ENCODE data around the gene CSNK2A1. TPM values are rescaled to one million over a fixed set of nuclear protein-coding genes. Genes with fewer than 3 reads are reported as not detected.

Gene CSNK2A1
- total RNA-seq, 1 donor from 2014 or later = 129 TPM

DNA sequence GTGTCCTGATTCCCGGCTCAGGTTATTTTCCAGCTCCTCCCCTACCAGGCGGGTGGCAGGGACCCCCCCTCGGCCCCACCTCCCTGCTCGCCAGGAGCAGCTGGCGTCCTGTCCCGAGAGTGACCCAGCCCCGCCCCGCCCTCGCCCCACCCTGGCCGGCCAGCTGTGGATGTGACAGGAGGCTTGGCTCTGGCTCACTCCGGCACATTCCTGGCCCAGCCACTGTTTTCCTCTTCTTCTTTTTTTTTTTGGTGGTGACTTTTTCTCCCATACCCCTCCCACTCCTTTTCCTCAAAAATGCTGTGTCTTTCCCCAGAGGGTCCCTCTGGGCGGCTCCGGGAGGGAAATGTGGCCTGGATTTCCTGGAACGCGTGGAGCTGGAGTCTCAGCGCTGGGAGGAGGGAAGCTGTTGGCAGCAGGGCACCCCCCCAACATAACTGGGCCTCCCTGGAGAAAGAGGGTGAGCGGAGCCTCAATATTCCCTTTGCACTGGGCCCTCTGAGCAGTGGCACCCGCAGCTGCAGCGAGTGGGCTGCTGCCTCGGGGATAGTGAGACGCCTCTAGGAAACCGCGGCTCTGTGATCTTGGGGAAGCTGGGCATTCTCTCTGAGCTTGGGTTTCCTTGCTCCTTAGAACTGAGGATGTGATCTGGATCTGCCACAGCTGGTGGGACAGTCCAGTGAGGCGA lies 28.3 kb upstream of the CSNK2A1 start:
- H3K9me3 Mint-ChIP-seq (ENCODE audit: unreplicated experiment) = no peaks in the 10 kb centered on the region
- H3K4me1 Mint-ChIP-seq (ENCODE audit: unreplicated experiment) = peaks cover 12% of the 10 kb centered on the region
- TF ChIP-seq, protein P1, sequence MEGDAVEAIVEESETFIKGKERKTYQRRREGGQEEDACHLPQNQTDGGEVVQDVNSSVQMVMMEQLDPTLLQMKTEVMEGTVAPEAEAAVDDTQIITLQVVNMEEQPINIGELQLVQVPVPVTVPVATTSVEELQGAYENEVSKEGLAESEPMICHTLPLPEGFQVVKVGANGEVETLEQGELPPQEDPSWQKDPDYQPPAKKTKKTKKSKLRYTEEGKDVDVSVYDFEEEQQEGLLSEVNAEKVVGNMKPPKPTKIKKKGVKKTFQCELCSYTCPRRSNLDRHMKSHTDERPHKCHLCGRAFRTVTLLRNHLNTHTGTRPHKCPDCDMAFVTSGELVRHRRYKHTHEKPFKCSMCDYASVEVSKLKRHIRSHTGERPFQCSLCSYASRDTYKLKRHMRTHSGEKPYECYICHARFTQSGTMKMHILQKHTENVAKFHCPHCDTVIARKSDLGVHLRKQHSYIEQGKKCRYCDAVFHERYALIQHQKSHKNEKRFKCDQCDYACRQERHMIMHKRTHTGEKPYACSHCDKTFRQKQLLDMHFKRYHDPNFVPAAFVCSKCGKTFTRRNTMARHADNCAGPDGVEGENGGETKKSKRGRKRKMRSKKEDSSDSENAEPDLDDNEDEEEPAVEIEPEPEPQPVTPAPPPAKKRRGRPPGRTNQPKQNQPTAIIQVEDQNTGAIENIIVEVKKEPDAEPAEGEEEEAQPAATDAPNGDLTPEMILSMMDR (IDR thresholded peaks at IDR 0.05) = no peak
- peaks cover 48% of the 10 kb centered on the region for H3K27me3 Mint-ChIP-seq (ENCODE audit: unreplicated experiment)
- H3K27ac Mint-ChIP-seq (ENCODE audit: unreplicated experiment) = peak overlapping the region; percentile 44
- peak overlapping the region; percentile 54 for H3K4me3 Mint-ChIP-seq (ENCODE audit: unreplicated experiment)
- H3K36me3 Mint-ChIP-seq (ENCODE audit: unreplicated experiment) = no peaks in the 10 kb centered on the region
- DNase-seq (ENCODE audit: extremely low spot score, unreplicated experiment) = no peak

DNA sequence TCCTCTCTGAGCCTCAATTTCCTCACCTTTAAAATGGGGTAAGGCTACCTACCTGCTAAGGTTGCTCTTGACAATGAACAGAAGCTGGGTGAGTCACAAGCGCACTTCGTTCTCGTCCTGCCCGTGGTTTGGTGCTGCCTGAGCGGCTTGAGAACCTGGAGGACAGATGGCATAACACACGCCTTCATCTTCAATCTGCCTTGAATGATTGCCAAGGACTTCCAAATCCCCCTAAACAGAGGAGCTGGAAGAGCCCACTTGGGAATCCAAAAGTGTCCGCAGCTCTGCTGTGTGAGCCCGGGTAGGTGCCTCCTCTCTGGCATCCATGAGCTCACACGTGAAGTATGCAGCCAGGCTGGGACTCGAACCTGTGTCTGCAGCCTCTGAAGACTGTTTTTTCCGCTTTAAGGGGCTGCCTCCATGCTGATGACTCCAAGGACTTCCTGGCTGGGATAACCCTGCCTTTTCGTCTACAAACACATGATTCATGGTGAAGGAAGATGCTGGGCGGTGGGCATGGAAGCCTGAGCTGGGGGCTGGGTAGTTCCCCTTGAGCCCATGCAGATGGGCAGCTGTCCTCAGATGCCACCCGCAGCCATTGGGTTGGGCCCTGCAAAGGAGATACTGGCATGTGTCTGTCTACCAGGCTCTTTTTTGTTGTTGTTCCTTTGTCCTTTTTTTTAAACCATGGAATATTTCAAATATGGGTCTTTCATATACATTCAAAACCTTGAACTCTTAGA lies 25.3 kb upstream of the CSNK2A1 start:
- H3K4me1 Mint-ChIP-seq (ENCODE audit: unreplicated experiment) = peaks cover 12% of the 10 kb centered on the region
- TF ChIP-seq, protein P1 (IDR thresholded peaks at IDR 0.05) = no peak

DNA sequence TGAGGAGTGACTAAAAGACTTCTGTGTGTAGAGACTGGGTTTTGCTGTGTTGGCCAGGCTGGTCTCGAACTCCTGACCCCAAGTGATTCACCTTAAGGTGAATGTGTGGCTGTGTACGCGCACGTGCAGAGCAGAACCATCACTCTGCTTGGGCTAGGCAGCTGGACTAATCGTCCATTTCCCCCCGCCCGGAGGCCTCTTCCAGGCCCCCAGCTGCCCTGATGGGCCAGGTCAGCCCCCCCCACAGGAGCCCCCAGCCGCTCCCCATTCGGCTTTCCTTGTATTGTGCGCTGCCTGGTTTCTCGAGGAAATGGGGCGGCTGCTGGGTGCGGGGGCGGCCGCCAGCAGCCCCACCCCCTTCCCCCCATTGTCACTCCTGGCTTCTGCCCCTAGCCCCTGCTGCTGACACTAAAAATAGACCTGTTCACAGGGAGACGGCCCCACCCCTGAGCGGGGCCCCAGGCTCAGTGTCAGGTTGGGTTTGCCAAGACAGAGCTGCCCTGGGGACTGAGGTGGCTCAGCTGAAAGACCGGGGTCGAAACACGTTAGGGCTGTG lies 24.6 kb upstream of the CSNK2A1 start:
- Mint-ChIP-seq H3K9me3 (ENCODE audit: unreplicated experiment) (no peaks in the 10 kb centered on the region), H3K4me1 (ENCODE audit: unreplicated experiment) (peaks cover 12% of the 10 kb centered on the region), H3K27ac (ENCODE audit: unreplicated experiment) (no peak overlapping the region), H3K27me3 (ENCODE audit: unreplicated experiment) (peaks cover 38% of the 10 kb centered on the region), H3K36me3 (ENCODE audit: unreplicated experiment) (no peaks in the 10 kb centered on the region), H3K4me3 (ENCODE audit: unreplicated experiment) (no peak overlapping the region)
- DNase-seq (ENCODE audit: extremely low spot score, unreplicated experiment) = no peak
- TF ChIP-seq, protein P1 (IDR thresholded peaks at IDR 0.05) = no peak

More for the DNA sequence above, 25.3 kb upstream of the CSNK2A1 start:
- Mint-ChIP-seq H3K36me3 (ENCODE audit: unreplicated experiment) (no peaks in the 10 kb centered on the region), H3K27ac (ENCODE audit: unreplicated experiment) (no peak overlapping the region), H3K27me3 (ENCODE audit: unreplicated experiment) (peaks cover 45% of the 10 kb centered on the region), H3K9me3 (ENCODE audit: unreplicated experiment) (no peaks in the 10 kb centered on the region), H3K4me3 (ENCODE audit: unreplicated experiment) (no peak overlapping the region)
- DNase-seq (ENCODE audit: extremely low spot score, unreplicated experiment) = no peak

DNA sequence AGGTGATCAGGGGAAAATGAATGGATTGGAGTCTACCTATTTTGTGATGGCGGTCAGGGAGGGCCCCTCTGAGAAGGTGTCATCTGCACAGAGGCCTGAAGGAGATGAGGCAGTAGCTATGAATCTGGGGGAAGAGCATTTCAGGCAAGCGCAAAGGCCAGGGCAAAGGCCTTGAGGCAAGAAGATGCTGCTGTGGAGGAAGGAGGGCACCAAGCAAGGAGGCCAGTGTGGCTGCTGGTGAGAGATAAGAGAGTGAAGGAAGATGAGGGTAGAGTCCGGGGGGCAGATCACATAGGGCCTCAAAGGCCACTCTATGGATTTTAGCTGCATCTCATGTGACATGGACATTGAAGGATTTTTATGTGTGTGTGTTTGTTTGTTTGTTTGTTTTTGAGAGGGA lies 20.6 kb upstream of the CSNK2A1 start:
- Mint-ChIP-seq H3K9me3 (ENCODE audit: unreplicated experiment) (no peaks in the 10 kb centered on the region), H3K4me1 (ENCODE audit: unreplicated experiment) (no peaks in the 10 kb centered on the region), H3K36me3 (ENCODE audit: unreplicated experiment) (no peaks in the 10 kb centered on the region), H3K27me3 (ENCODE audit: unreplicated experiment) (peaks cover 42% of the 10 kb centered on the region), H3K4me3 (ENCODE audit: unreplicated experiment) (no peak overlapping the region), H3K27ac (ENCODE audit: unreplicated experiment) (no peak overlapping the region)
- DNase-seq (ENCODE audit: extremely low spot score, unreplicated experiment) = no peak
- TF ChIP-seq, protein P1 (IDR thresholded peaks at IDR 0.05) = no peak

GRCh38 chr20:563187-563586 lies 19.6 kb upstream of the CSNK2A1 start:
- Mint-ChIP-seq H3K4me1 (ENCODE audit: unreplicated experiment) (no peaks in the 10 kb centered on the region), H3K27ac (ENCODE audit: unreplicated experiment) (no peak overlapping the region), H3K4me3 (ENCODE audit: unreplicated experiment) (no peak overlapping the region), H3K9me3 (ENCODE audit: unreplicated experiment) (no peaks in the 10 kb centered on the region), H3K36me3 (ENCODE audit: unreplicated experiment) (no peaks in the 10 kb centered on the region), H3K27me3 (ENCODE audit: unreplicated experiment) (peaks cover 38% of the 10 kb centered on the region)
- TF ChIP-seq, protein P1 (IDR thresholded peaks at IDR 0.05) = no peak
- DNase-seq (ENCODE audit: extremely low spot score, unreplicated experiment) = no peak
